Stimulated activated CD8-positive, alpha-beta memory T cell treated with anti-CD3 and anti-CD28 coated beads, Interleukin-12 subunit alpha, Interleukin-12 subunit beta, amount 100 ng/mL, for 1 hour (primary cell): ENCODE data around the gene ASCC2.
"Not testable (repeated sequence)": the region's sequence is repeated elsewhere in the genome, so short reads cannot be mapped to it uniquely, and the experiment has no call there.

Experiments used
- DNase-seq: peaks from one replicate; pipeline ENCODE4 v3.0.0-alpha.2; 2020; ENCODE audit warnings: low read depth

The ASCC2 gene

DNA sequence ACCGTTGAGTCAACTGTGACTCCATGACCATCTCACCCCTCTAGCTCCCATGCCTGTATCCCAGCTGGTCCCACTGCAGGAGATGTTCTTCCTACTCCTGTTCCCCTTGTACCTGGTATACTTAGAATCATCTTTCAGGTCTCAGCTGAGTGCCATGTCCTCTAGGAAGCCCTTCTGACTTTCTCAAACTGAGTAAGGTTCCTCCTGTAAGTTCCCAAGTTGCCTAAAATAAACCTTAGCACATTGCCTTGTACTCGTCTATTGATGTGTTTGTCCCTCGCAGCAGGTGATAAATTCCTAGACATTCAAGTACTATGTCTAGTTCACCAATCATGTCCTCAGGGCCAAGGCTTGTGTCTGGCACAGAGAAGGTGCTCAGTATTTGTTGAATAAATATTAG lies 18.4 kb upstream of the ASCC2 start:
- DNase-seq = no peak

DNA sequence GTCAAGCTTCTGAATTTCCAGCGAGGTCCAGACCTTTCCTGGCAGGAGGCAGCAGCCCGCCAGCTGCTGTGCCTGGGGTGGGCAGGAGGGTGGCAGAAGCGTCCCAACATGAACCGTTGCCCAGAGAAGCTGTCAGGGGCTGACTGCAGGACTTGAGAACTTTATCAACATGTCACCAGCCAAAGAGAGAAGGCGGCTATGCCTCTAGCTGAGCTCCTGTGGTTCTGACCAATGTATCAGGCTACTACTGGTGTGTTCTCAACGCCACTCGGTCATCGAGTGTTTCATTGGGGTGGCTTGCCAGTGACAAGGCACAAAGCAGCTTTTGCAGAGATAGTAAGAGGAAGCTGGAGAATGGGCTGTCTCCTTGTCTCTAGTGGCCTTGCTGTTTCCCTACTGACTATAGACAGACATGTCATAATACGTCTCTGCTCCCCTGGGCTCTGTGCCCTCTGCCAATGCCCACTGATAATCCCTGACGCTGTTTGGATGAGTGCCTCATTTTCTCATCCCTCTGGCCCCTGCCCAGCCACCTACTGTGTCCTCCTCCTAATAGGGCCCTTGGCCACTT lies 17.6 kb upstream of the ASCC2 start:
- DNase-seq = no peak

DNA sequence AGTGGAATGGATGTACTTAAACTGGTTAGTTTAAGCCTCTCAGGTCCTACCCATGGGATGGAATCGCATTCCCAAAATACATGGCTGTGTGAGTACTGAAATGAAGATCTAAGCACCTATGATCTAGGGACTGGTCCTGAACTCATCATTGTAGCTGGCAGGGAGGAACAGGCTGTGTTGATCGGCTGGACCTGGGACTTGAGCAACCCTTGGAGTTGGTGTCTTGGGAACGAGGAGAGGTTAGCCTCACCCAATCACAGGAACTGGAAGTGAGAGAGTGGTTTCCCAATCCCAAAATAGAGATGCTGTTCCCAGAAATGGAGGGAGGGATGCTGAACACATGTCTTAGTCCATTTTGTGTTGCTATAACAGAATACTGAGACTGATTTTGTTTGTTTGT lies 16.4 kb upstream of the ASCC2 start:
- no peak for DNase-seq

DNA sequence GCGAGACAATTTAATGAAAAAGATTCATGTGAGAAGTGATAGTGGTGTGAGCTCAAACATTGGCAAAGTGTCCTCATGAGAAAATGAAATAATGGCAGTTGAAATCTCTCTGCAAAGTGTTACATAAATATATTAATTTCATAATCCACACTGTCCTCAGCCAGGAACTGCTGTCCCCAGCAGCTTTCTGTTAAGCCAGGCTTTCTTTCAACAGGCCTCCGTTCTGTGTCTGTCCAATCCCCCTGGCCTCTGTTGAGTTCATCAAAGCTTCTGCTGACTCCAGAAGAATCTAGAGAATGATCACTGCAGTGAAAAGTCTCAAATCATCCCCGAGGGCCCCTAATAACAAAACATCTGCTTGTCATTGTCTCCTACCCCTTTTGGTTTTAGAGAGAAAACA lies 10.0 kb upstream of the ASCC2 start:
- DNase-seq = no peak

DNA sequence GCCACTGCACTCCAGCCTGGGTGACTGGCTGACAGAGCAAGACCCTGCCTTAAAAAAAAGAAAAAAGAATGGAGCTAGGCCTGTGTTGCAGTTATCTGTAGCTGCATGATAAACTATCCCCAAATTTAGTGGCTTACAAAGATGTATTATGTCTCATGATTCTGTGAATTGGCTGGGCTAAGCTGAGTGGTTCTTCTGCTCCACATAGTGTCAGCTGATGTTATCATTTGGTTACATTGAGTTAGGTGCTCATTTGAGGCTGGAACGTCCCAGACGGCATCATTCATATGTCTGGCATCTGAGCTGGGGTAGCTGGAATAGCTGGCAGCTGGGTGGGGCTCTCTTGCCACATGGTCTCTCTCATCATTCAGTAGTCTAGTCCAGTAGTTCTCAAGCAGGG lies 8.2 kb upstream of the ASCC2 start:
- DNase-seq = no peak

DNA sequence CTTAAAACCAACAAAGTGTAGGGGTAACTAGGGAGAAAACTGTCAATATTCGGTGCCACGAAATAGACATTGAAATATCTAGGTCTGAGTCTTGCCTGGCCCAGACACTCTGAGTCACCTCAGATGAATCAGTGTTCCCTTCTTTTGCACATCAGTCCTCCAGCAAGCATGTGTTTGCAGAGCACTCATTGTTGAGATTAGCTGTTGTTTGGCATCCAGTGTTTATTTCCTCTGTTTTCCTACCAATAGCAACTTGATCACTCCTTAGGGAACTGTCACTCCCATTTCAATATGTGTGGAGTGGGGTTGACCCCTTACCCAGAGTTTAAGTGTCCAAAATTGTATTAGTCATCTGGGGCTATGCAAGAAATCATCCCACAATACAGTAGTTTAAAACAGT lies 4.7 kb upstream of the ASCC2 start:
- DNase-seq = no peak

DNA sequence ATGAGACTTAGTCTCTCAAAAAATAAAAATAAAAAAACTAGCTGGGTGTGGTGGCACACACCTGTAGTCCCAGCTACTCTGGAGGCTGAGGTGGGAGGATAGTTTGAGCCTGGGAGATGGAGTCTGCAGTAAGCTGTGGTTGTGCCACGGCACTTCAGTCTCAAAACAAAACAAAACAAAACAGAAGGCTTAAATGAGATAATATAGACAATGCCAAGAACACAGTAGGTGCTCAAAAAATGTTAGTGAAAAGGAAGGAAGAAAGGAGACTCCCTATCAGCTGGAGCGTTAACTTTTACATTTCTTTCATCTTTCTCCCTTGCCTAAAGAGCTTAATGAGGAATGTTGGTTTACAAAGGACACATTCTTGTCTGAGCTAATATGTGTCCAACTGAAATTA lies 4.1 kb upstream of the ASCC2 start:
- DNase-seq = no peak

DNA sequence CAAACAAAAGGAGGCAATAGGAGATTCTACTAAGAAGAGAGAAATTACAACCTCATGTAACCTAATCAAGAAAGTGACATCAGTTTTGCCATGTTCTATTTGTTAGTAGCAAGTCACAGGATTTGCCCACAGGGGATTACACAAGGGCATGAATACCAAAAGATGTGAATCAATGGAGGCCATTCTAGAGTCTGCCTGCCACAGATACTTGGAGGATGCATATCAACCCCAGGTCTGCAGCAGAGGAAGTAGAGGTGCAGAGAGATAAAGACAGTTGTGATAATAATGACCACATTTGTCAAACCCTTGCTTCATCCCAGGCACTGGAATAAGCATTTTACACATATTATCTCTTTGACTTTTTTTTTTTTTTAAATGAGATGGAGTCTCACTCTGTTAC lies 2.4 kb upstream of the ASCC2 start:
- no peak for DNase-seq

DNA sequence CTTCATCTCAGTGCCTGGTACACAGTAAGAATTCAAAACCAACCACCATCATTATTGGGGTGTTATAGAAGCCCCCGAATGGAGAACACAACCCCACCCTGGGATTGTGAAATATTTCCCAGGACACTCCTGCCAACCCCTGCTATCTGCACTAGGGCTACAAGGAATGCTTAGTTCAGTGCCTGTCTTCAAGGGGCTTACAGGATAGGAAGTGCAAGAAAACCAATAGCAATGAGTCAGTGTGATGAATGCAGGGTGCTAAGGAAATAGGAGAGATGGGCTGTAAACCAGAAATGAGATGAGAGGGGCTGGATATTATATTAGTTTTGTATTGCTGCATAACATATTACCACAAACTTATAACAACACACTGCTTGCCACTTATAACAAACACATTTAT lies 965 bp upstream of the ASCC2 start:
- no peak for DNase-seq

DNA sequence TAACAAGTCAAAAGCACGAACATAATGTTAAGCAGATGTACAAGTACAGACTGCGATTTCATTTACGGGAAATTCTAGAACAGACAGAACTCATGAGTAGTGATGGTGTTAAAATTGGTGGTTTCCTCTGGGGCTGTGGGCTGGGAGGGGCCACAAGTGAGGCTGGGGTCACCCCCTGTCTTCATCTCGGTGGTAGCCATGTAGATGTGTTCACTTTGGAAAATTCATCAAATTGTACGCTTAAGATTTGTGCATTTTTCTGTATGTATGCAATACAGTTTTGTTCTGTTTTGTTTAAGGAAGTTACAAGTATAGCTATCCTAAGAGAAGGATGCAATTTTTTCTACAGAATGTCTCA lies 504 bp upstream of the ASCC2 start:
- no peak for DNase-seq

DNA sequence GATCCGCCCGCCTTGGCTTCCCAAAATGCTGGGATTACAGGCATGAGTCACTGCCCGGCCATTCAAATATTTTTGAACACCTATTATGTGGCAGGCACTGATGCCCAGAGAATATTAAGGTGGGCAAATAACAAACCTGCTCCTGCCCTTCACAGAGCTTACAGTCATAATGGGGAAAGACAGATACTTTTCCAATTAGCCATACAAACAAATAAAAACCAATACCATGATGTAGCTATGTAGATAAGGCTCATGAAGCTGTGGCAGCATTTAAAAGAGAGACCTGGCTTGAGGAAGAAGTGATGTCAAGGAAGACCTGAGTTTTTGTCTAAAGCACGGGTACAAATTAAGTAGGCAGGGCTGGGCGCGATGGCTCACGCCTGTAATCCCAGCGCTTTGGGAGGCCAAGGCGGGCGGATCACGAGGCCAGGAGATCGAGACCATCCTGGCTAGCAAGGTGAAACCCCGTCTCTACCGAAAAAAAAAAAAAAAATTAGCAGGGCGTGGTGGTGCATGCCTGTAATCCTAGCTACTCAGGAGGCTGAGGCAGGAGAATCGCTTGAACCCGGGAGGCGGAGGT lies 1.2 kb downstream of the ASCC2 start:
- DNase-seq = not testable (repeated sequence)

DNA sequence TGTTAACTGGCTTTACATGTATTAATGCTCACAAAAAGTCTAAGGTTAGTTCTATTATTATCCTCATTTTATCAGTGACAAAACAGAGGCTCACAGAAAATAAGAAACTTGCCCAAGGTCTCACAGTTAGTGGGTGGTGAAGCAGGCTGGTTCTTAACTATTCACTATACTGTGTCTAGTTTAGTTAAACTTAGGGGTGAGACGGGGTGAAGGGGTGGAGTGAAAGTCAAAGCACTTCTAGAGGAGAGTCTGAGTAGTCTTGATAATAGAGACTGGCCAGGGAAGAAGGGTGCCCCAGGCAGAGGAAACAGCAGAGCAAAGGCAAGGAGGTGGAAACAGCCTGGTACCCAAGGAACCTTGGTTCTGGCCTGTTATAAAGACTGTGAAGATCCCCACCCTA lies 4.0 kb downstream of the ASCC2 start:
- no peak for DNase-seq

DNA sequence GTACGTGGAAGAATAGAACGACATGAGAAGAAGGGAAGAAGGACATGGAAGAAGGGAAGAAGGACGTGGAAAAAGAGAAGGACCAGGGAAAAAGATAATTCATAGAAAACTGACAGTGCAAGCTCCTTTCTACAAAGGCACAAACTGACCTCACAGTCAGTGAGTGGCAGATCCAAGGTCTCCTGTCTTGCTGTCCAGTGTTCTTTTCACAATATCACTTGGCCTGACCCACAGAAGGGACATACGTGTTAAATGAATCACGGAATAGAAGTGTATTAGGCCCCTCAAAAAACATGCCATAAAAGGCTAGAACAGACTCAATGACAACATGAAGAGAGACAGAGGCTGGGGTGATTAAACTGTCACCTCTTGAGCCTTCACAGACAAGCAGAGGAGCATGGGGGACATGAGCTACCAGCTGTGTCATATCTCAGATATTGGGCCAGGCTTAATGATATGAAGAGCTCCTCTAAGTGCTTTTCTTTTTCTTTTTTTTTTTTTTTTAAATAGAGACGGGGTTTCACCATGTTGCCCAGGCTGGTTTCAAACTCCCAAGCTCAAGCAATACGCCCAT lies 4.6 kb downstream of the ASCC2 start:
- DNase-seq = no peak

DNA sequence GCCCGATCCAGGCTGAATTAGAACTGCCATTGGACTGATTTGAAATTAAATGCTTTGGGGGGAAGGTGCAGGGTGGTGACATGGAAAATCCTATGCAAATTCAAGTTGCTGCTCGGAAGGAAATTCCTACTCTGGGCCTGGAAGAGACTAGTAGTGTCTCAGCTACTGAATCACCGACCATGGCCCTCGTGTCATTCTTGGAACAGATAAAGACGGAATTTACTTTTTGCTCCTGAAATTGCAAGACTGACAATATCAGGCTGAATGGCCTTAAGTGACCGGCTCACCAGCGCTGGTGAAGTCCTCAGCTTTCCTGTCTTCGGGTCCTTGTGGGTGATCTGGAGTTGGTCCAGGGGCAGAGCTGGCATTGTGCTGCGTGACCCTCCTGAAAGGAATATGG lies 6.1 kb downstream of the ASCC2 start:
- DNase-seq = no peak

DNA sequence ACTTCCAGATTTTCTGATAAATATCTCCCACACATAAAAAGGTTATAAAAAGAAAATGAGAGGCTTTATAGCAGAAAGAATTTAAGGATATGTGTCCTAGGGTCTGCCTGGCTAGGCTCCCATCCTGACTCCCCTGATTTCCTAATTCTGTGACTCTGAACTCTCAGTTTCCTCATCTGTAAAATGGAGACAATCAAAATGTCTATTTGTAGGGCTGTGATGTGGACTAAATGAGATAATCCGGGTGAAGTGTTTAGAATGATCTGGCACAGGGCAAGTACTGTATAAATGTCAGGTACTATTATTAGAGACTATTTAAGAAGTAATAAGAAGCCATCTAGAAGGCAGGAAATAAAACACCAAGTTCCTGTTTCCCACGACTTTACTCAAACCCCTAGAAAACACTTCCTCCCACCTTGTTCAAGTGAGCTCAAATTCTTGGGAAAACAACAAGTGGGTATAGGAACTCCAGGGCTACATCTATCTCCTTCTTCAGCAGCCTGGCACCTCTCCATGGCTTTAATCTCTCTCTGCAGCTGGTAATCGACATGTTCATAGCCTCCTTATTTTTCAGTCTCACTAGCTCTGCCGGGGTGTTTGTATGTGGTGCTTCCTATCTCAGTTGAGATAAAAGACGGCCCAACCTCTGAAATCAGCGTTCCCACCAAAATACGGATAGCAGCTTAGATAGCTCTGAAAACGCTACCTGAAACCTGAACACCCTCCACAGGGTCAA lies 6.7 kb downstream of the ASCC2 start:
- no peak for DNase-seq

DNA sequence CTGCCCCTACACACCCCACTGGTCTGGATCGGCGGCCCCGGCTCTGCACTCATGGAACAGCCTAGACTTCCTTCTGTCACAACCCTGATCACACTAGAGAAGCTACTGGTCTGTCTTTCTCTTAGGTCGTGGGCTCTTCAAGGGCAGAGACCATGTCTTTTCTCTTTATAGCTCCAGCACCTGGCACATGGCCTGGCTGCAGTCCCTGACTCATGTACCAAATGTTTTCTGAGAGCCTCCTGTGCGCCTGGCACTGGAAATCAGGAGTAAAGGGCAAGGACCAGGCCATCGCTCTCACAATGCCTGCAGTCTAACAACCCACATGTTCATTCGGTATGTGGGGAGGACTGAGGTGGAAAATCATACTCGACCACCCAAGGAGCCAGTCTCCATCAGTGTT lies 7.5 kb downstream of the ASCC2 start:
- no peak for DNase-seq

DNA sequence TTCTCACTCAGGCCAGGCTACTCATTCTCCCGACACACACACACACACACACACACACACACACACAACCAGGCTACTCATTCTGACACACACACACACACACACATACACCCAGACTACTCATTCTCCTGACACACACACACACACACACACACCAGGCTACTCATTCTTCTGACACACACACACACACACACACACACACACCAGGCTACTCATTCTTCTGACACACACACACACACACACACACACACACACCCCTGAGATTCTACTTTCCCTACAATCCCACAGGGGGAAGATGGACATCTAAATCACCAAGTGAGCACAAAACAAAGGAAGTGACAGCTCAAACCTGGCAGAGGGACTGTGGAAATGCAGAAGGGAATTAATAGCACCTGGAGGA lies 10.3 kb downstream of the ASCC2 start:
- not testable (repeated sequence) for DNase-seq

DNA sequence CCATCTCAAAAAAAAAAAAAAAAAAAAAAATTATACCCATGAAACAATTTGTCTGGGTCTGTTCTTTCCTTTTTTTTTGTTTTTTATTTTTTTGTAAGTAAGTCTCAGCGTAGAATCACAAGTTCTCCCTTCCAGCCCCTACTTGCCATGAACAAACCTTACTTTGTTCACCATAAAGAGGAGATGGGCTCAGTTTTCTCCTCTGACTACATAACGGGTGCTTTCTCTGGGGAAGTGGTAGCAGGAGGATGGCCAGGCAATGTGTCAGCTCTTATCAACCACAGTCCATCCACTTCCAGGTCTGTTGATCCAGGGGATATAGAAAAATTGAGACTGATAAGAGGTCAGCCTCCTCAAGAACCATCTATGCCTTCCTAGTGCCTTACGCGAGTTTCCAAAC lies 11.0 kb downstream of the ASCC2 start:
- no peak for DNase-seq

DNA sequence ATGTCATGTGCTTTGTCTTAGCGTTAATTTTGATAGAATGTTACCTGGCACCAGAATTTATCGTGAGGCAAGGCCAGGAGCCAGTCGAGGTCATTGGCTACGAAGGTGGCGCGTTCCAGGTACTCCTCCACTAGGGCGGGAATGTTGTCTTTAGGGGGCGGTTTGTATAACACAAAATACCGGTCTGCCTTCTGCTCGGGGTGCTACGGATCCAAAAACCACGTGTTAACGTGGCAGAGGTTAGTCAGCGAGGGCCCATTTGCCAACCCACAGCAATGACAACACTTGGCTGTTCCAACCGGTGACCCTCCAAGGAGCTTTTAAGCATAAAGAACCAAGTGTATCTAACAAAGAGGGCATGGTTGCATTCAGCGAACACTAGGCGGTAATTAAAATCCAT lies 12.5 kb downstream of the ASCC2 start:
- no peak for DNase-seq

DNA sequence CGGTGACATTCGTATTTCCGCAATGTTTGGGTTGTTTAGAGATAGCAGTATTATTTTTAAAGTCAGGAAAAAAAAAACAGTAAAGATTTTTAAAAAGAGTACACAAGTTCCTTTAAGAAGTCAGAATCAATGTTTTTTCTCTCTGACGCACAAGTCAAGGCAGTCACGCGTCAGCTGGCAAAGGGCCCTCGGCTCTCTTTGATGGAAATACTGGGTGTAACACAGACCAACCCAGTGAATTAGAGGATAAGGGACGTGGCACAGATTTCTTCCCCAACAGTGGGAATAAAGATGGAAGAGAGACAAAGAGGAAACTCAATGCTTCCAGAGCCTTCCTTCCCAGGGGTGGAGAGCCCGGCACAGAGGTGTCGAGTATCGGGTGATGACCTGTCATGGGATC lies 13.4 kb downstream of the ASCC2 start:
- no peak for DNase-seq

DNA sequence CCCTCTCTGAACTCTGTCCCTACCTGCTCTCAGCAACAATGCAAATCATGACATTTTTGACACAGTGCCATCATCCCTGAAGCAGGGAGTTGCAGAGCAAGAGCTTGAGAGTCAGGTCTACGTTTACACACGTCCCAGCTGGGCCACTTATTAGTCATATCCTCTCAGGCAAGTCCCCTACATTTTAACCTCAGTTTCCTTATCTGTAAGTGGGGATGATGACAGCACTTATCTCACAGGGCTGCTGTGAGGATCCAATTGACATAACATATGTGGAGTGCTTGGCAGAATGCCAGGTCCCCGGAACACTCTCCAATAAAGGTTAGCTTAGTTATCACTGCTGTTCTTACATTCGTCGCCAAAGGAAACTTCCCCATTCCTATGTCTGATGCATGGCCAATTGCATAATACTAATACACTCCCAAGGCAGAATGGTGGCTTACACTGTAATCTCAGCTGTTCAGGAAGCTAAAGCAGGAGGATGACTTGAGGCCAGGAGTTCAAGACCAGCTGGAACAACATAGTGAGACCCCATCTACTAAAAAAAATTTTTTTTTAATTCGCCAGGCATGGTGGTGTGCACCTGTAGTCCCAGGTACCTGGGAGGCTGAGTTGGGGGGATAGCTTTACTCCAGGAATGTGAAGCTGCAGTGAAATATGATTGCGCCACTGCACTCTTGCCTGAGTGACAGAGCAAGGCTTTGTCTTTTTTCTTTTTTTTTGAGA lies 16.6 kb downstream of the ASCC2 start:
- DNase-seq = no peak

DNA sequence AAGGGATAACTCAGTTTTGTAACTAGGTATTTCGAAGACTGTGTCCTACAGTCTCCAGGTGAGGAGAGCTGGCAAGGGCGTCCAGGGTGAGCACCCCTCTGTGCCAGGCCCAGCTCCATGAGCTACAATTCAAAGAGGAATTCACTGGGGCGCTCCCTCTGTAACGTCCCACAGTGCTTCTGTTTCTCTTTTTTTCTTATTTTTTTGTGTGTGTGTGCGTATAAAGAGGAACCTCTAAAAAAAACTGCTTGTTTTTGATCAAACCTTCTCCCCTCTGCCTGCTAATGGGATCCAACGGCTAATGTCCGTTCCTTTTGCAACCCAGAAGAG lies 17.1 kb downstream of the ASCC2 start:
- DNase-seq = no peak

DNA sequence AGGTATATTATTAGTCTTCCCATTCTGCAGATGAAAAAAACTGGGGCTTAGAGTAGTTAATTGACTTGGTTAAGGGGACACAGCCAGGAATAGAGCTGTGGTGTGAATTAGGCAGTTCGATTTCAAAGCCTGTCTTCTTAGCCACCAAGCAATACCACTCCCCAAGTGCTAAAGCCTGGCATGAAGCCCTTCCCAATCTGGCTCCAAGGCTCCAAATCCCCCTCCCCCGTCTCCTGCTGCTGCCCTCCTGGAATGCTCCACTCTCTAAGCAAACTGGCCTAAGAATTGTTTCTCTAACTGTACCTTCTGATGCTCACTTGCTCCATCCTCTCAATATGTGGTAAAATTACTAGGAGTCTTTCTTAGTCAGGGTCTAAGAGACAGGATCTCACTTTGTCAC lies 18.6 kb downstream of the ASCC2 start:
- no peak for DNase-seq
